Trophoblast cell (in vitro differentiated cells and primary cell): ENCODE measurements around the gene UBE2G1.
A peak's percentile ranks its signal among the peaks of the same experiment; 100 is the strongest.
"Not testable (repeated sequence)": the region's sequence is repeated elsewhere in the genome, so short reads cannot be mapped to it uniquely, and the experiment has no call there.

ENCODE experiments used
- DNase-seq, 2 donors: peaks; one replicate each; pipeline ENCODE4 v3.0.0-alpha.2; 2016
- H2AFZ ChIP-seq: 2 replicates; pipeline ENCODE4 v1.6.1; 2013; ENCODE audit warnings: low read length, moderate library complexity, mild to moderate bottlenecking; ENCODE audit not compliant: insufficient read depth, poor library complexity
- H2AK5ac ChIP-seq: 2 replicates; pipeline ENCODE4 v1.6.1; 2013; ENCODE audit warnings: mild to moderate bottlenecking, low read length
- H2BK120ac ChIP-seq: 2 replicates; pipeline ENCODE4 v1.6.1; 2013; ENCODE audit warnings: low read length, mild to moderate bottlenecking, moderate library complexity; ENCODE audit not compliant: insufficient read depth, poor library complexity
- H2BK12ac ChIP-seq: 2 replicates; pipeline ENCODE4 v1.6.1; 2013; ENCODE audit warnings: mild to moderate bottlenecking, low read length, moderate library complexity
- H2BK5ac ChIP-seq: 2 replicates; pipeline ENCODE4 v1.6.1; 2013; ENCODE audit warnings: low read length, low read depth, moderate library complexity, mild to moderate bottlenecking; ENCODE audit not compliant: poor library complexity
- H3K14ac ChIP-seq: 2 replicates; pipeline ENCODE4 v1.6.1; 2013; ENCODE audit warnings: mild to moderate bottlenecking, low read length
- H3K18ac ChIP-seq: 2 replicates; pipeline ENCODE4 v1.6.1; 2013; ENCODE audit warnings: mild to moderate bottlenecking, low read length
- H3K23ac ChIP-seq: 2 replicates; pipeline ENCODE4 v1.6.1; 2013; ENCODE audit warnings: low read length
- H3K27ac ChIP-seq: 2 replicates; pipeline ENCODE4 v1.5.1; 2013; ENCODE audit warnings: low read depth, mild to moderate bottlenecking, inconsistent platforms, low read length, moderate library complexity
- H3K27me3 ChIP-seq: 2 replicates; pipeline ENCODE4 v1.6.1; 2013; ENCODE audit warnings: inconsistent platforms, mild to moderate bottlenecking, low read length, moderate library complexity; ENCODE audit not compliant: insufficient read depth
- H3K36me3 ChIP-seq, 2 experiments: 1 replicate in 1 of 2; 2 replicates in 1 of 2; pipeline ENCODE4 v1.6.1; 2013; ENCODE audit warnings: low read length in 2 of 2, mild to moderate bottlenecking in 2 of 2, moderate library complexity in 1 of 2; ENCODE audit not compliant: insufficient read depth in 2 of 2, control insufficient read depth in 1 of 2
- H3K4ac ChIP-seq: 2 replicates; pipeline ENCODE4 v1.6.1; 2013; ENCODE audit warnings: low read depth, mild to moderate bottlenecking, low read length, moderate library complexity
- H3K4me1 ChIP-seq, 2 experiments: 1 replicate in 1 of 2; 2 replicates in 1 of 2; pipeline ENCODE4 v1.6.1; 2013; ENCODE audit warnings: low read length in 2 of 2, mild to moderate bottlenecking in 2 of 2, moderate library complexity in 1 of 2; ENCODE audit not compliant: insufficient read depth in 2 of 2, control insufficient read depth in 1 of 2
- H3K4me2 ChIP-seq: 2 replicates; pipeline ENCODE4 v1.6.1; 2013; ENCODE audit warnings: inconsistent platforms, mild to moderate bottlenecking, low read length, moderate library complexity
- H3K4me3 ChIP-seq: 2 replicates; pipeline ENCODE4 v1.5.1; 2013; ENCODE audit warnings: mild to moderate bottlenecking, low read depth, low read length, inconsistent platforms
- H3K79me1 ChIP-seq: one replicate; pipeline ENCODE4 v1.6.1; 2013; ENCODE audit warnings: low read length
- H3K79me2 ChIP-seq: 2 replicates; pipeline ENCODE4 v1.6.1; 2013; ENCODE audit warnings: low read length, mild to moderate bottlenecking; ENCODE audit not compliant: control insufficient read depth, insufficient read depth, poor library complexity
- H3K9ac ChIP-seq: 2 replicates; pipeline ENCODE4 v1.6.1; 2013; ENCODE audit warnings: mild to moderate bottlenecking, low read length
- H3K9me3 ChIP-seq: 2 replicates; pipeline ENCODE4 v1.6.1; 2013; ENCODE audit warnings: low read depth, mild to moderate bottlenecking, control low read depth, inconsistent platforms, low read length; ENCODE audit not compliant: insufficient read depth
- H4K12ac ChIP-seq: 2 replicates; pipeline ENCODE4 v1.6.1; 2013; ENCODE audit warnings: low read depth, mild to moderate bottlenecking, low read length, moderate library complexity
- H4K8ac ChIP-seq: 2 replicates; pipeline ENCODE4 v1.6.1; 2013; ENCODE audit warnings: low read depth, mild to moderate bottlenecking, low read length, moderate library complexity
- H4K91ac ChIP-seq: one replicate; pipeline ENCODE4 v1.6.1; 2013; ENCODE audit warnings: low read depth, mild to moderate bottlenecking, low read length, moderate library complexity
- WGBS: extraction: QIAGEN DNeasy Blood & Tissue Kit; methylation state at CpG from one replicate; pipeline ENCODE4 v1.1.7; 2013; ENCODE audit warnings: missing lambda C conversion rate; ENCODE audit not compliant: insufficient read length, insufficient coverage; ENCODE audit errors: extremely low coverage; 5-methylcytosine and 5-hydroxymethylcytosine counted together

UBE2G1 gene

DNA sequence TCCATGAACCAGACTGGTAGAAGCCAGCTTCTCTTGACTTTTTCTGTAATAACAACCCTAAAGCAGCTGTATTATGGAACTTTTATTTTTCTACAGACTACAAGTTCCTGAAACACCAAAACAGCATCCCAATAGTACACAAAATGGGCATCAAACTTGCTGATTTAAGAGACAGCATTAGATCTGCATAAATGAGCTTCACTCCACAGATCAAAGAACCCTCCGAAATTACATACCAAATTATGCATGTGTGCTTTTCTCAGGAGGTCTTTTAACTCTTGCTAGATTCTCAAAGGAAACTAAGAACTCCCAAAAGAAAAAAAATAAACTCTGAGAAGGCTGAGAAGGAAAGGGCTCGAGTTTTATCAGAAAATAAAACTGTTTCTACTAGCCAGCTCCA is 12.3 kb downstream of the UBE2G1 start:
- Histone ChIP-seq H3K4me3 (no peak overlapping the region), H3K9me3 (no peaks in the 10 kb centered on the region), H4K12ac (no peak overlapping the region), H4K91ac (no peak overlapping the region), H3K79me1 (no peaks in the 10 kb centered on the region), H2BK120ac (no peak overlapping the region), H3K9ac (no peak overlapping the region), H3K36me3 (peaks cover 0 to 2% of the 10 kb centered on the region in 2 experiments), H3K18ac (no peak overlapping the region), H2BK12ac (no peak overlapping the region), H2BK5ac (no peak overlapping the region), H3K27me3 (no peaks in the 10 kb centered on the region), H3K23ac (no peak overlapping the region), H2AFZ (no peak overlapping the region), H3K79me2 (peaks cover 17% of the 10 kb centered on the region), H3K4me1 (peaks cover 4% of the 10 kb centered on the region in 2 experiments), H3K27ac (peak overlapping the region; percentile 41), H3K4ac (no peak overlapping the region), H3K14ac (no peak overlapping the region), H2AK5ac (no peak overlapping the region), H3K4me2 (no peak overlapping the region), H4K8ac (no peak overlapping the region)
- no CpG with 5 or more reads among the region's 2 CpGs for WGBS
- no peak for DNase-seq

DNA sequence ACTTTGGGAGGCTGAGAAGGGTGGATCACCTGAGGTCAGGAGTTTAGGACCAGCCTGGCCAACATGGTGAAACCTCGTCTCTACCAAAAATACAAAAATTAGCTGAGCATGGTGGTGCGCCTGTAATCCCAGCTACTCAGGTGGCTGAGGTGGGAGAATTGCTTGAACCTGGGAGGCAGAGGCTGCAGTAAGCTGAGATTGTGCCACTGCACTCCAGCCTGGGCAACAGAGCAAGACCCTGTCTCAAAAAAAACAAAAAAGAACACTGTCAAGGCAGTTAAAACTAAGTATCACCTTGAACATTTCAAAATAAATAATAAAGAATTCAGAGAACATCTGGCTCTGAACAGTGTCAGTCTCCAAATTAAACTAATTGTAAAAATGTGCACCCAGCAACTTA is 16.3 kb downstream of the UBE2G1 start:
- not testable (repeated sequence) for H2BK5ac ChIP-seq, DNase-seq

DNA sequence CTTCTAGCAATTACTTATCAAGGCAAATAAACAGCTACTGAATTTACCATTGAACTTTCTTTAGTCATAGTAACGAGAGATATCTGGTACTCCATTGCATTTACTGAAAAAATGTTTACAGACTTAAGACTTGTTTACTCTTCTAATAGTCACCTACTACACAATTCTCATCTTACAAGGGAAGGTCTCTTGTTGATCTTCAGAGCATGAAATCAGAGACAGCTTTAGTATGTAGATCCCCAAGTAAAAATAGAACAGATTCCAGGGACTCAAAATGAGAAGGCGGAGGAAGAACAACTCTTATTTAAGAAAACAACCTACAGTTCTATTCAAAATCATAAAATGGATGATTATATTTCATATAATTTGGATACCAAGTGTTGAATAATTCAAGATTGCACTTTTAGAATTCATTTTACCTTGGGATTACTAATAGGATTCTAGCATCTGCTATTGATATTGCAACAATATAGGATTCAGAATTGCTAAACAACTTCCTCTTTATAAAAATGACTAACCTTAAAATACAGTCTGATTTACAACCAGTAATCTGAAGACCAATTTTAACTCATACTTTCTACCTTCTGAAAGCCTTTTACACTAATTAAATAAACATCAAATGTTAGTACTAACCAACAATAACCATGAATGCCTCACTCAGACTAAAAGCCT is 20.8 kb downstream of the UBE2G1 start:
- H3K4me1 ChIP-seq: peaks cover 2 to 7% of the 10 kb centered on the region in 2 experiments
- H2AK5ac ChIP-seq: no peak overlapping the region
- H3K4me3 ChIP-seq: no peak overlapping the region
- no peak overlapping the region for H4K8ac ChIP-seq
- no peaks in the 10 kb centered on the region for H3K27me3 ChIP-seq
- no peaks in the 10 kb centered on the region for H3K9me3 ChIP-seq
- H3K9ac ChIP-seq: no peak overlapping the region
- DNase-seq: no peak
- no peak overlapping the region for H3K4me2 ChIP-seq
- H3K27ac ChIP-seq: no peak overlapping the region
- H2AFZ ChIP-seq: no peak overlapping the region
- no peaks in the 10 kb centered on the region for H3K79me1 ChIP-seq
- H3K79me2 ChIP-seq: peaks cover 17% of the 10 kb centered on the region
- H4K91ac ChIP-seq: no peak overlapping the region
- H2BK120ac ChIP-seq: no peak overlapping the region
- no peak overlapping the region for H2BK5ac ChIP-seq
- H3K18ac ChIP-seq: no peak overlapping the region
- no peak overlapping the region for H3K23ac ChIP-seq
- no peak overlapping the region for H2BK12ac ChIP-seq
- no CpG with 5 or more reads among the region's 2 CpGs for WGBS
- H3K14ac ChIP-seq: no peak overlapping the region
- no peak overlapping the region for H4K12ac ChIP-seq
- H3K36me3 ChIP-seq: peaks cover 1 to 2% of the 10 kb centered on the region in 2 experiments
- no peak overlapping the region for H3K4ac ChIP-seq

More for the DNA sequence above, 16.3 kb downstream of the UBE2G1 start:
- not testable (repeated sequence) for H4K8ac ChIP-seq, H3K27me3 ChIP-seq, H3K9ac ChIP-seq, H3K4me3 ChIP-seq, H3K9me3 ChIP-seq, H3K4ac ChIP-seq, H3K18ac ChIP-seq, H4K12ac ChIP-seq, H3K23ac ChIP-seq, H2AK5ac ChIP-seq, H2BK120ac ChIP-seq, H3K4me1 ChIP-seq, H3K27ac ChIP-seq, H3K79me1 ChIP-seq, H3K14ac ChIP-seq, H2BK12ac ChIP-seq, H3K4me2 ChIP-seq, H3K36me3 ChIP-seq, H2AFZ ChIP-seq, H4K91ac ChIP-seq
- H3K79me2 ChIP-seq: peaks cover 15% of the 10 kb centered on the region
- no CpG with 5 or more reads among the region's 2 CpGs for WGBS

DNA sequence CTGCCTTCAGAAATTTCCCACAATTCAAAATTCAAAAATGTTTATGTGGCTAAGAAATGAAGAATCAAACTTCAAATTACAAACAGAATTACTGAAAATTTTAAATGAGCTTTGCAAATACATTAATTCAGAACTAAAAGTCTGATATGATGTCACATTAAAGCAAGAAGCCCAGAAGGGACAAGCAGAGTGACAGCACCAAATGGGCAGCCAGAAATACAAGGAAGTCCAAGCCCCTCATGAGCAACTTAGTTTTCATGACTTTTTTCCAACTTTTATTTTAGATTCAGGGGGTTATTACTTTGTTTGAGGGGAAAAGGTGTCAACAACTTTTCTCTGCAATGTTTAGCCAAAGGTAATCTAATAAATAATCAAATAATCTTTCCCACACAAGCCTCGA is 21.5 kb downstream of the UBE2G1 start:
- Histone ChIP-seq H4K12ac (no peak overlapping the region), H3K23ac (no peak overlapping the region), H3K27me3 (no peaks in the 10 kb centered on the region), H2BK120ac (no peak overlapping the region), H3K4ac (no peak overlapping the region), H2AK5ac (no peak overlapping the region), H2AFZ (no peak overlapping the region), H4K91ac (no peak overlapping the region), H3K4me2 (no peak overlapping the region), H3K27ac (no peak overlapping the region), H3K4me3 (no peak overlapping the region), H3K79me1 (no peaks in the 10 kb centered on the region), H3K18ac (no peak overlapping the region), H3K9ac (no peak overlapping the region), H2BK12ac (no peak overlapping the region), H3K14ac (no peak overlapping the region), H3K79me2 (peaks cover 20% of the 10 kb centered on the region), H3K36me3 (peaks cover 1 to 2% of the 10 kb centered on the region in 2 experiments), H3K4me1 (peaks cover 2 to 7% of the 10 kb centered on the region in 2 experiments), H4K8ac (no peak overlapping the region), H3K9me3 (no peaks in the 10 kb centered on the region), H2BK5ac (no peak overlapping the region)
- no peak for DNase-seq
- WGBS: no CpG with 5 or more reads among the region's 1 CpG
